ENCODE data around the gene NHLRC1.

NHLRC1 gene

GRCh38 chr6:18155150-18155863 lies 32.8 kb upstream of the NHLRC1 start, which contains the start of gene KDM1B:
Gene KDM1B (plus strand): TSS chr6:18155422. CDS start chr6:18159896, 4,474 bp downstream.
- H3K9me2 ChIP-seq (ENCODE audit: low read depth, low read length) = no peaks in the 10 kb centered on the region
- TF ChIP-seq CTCF (IDR thresholded peaks at IDR 0.05; ENCODE audit: low read length) (no peak), EZH2 (IDR thresholded peaks at IDR 0.05; ENCODE audit: borderline replicate concordance, low read length) (no peak)
- peaks cover 25% of the 10 kb centered on the region for H3K4me1 ChIP-seq (ENCODE audit: insufficient read depth, low read length, severe bottlenecking)
- peak within 1 kb of the TSS; percentile 94 for H3K9ac ChIP-seq (ENCODE audit: low read length)
- no peaks in the 10 kb centered on the region for H3K9me3 ChIP-seq (ENCODE audit: low read length)
- peaks cover 11% of the 10 kb centered on the region for H3K36me3 ChIP-seq (ENCODE audit: insufficient read depth, low read length)
- H4K20me1 ChIP-seq (ENCODE audit: insufficient read depth, low read length) = no peaks in the 10 kb centered on the region
- no peaks in the 10 kb centered on the region for H3F3A ChIP-seq (ENCODE audit: insufficient read depth, low read length)
- H3K27ac ChIP-seq (ENCODE audit: low read depth, low read length, poor library complexity, severe bottlenecking) = peak within 1 kb of the TSS; percentile 58
- H2AFZ ChIP-seq (ENCODE audit: low read length) = no peak within 1 kb of the TSS
- H3K4me3 ChIP-seq (ENCODE audit: low read depth, low read length, poor library complexity, severe bottlenecking) = peak within 1 kb of the TSS; percentile 92
- H3K27me3 ChIP-seq (ENCODE audit: insufficient read depth, low read length) = no peaks in the 10 kb centered on the region
- peak within 1 kb of the TSS; percentile 82 for H3K4me2 ChIP-seq (ENCODE audit: low read length)
- H3K79me2 ChIP-seq (ENCODE audit: insufficient read depth, low read length) = no peaks in the 10 kb centered on the region

- TF ChIP-seq EZH2 (IDR thresholded peaks at IDR 0.05; ENCODE audit: borderline replicate concordance, low read length) = no peak
- TF ChIP-seq CTCF (IDR thresholded peaks at IDR 0.05; ENCODE audit: low read length) = no peak
- H3K9ac ChIP-seq (ENCODE audit: low read length) = peak within 1 kb of the TSS; percentile 94
These were observed 32.2 kb upstream of the NHLRC1 start, which contains the start of gene TPMT for GRCh38 chr6:18154507-18155149. Gene TPMT (minus strand): TSS chr6:18155077. CDS start chr6:18149127, 5,950 bp downstream.

GRCh38 chr6:18153311-18153703 lies 30.8 kb upstream of the NHLRC1 start:
- Histone ChIP-seq H3K9ac (ENCODE audit: low read length) (peak overlapping the region; percentile 74; the same call in 1 of the 2 replicates), H4K20me1 (ENCODE audit: insufficient read depth, low read length) (no peaks in the 10 kb centered on the region), H3K79me2 (ENCODE audit: insufficient read depth, low read length) (no peaks in the 10 kb centered on the region), H2AFZ (ENCODE audit: low read length) (no peak overlapping the region), H3K9me3 (ENCODE audit: low read length) (no peaks in the 10 kb centered on the region), H3F3A (ENCODE audit: insufficient read depth, low read length) (no peaks in the 10 kb centered on the region), H3K4me3 (ENCODE audit: low read depth, low read length, poor library complexity, severe bottlenecking) (peak overlapping the region; percentile 81), H3K4me1 (ENCODE audit: insufficient read depth, low read length, severe bottlenecking) (peaks cover 25% of the 10 kb centered on the region), H3K36me3 (ENCODE audit: insufficient read depth, low read length) (peaks cover 8% of the 10 kb centered on the region; the same call in 1 of the 2 replicates), H3K9me2 (ENCODE audit: low read depth, low read length) (no peaks in the 10 kb centered on the region), H3K4me2 (ENCODE audit: low read length) (peak overlapping the region; percentile 64), H3K27ac (ENCODE audit: low read depth, low read length, poor library complexity, severe bottlenecking) (peak overlapping the region; percentile 34), H3K27me3 (ENCODE audit: insufficient read depth, low read length) (no peaks in the 10 kb centered on the region)
- TF ChIP-seq EZH2 (IDR thresholded peaks at IDR 0.05; ENCODE audit: borderline replicate concordance, low read length) = no peak
- TF ChIP-seq CTCF (IDR thresholded peaks at IDR 0.05; ENCODE audit: low read length) = no peak

More at GRCh38 chr6:18154507-18155149, 32.2 kb upstream of the NHLRC1 start, which contains the start of gene TPMT:
- H3K79me2 ChIP-seq (ENCODE audit: insufficient read depth, low read length) = no peaks in the 10 kb centered on the region
- H3F3A ChIP-seq (ENCODE audit: insufficient read depth, low read length) = no peaks in the 10 kb centered on the region
- H3K27ac ChIP-seq (ENCODE audit: low read depth, low read length, poor library complexity, severe bottlenecking) = peak within 1 kb of the TSS; percentile 58
- no peaks in the 10 kb centered on the region for H3K9me2 ChIP-seq (ENCODE audit: low read depth, low read length)
- H3K9me3 ChIP-seq (ENCODE audit: low read length) = no peaks in the 10 kb centered on the region
- peak within 1 kb of the TSS; percentile 82 for H3K4me2 ChIP-seq (ENCODE audit: low read length)
- H4K20me1 ChIP-seq (ENCODE audit: insufficient read depth, low read length) = no peaks in the 10 kb centered on the region
- H3K27me3 ChIP-seq (ENCODE audit: insufficient read depth, low read length) = no peaks in the 10 kb centered on the region
- no peak within 1 kb of the TSS for H2AFZ ChIP-seq (ENCODE audit: low read length)
- peaks cover 25% of the 10 kb centered on the region for H3K4me1 ChIP-seq (ENCODE audit: insufficient read depth, low read length, severe bottlenecking)
- peaks cover 11% of the 10 kb centered on the region for H3K36me3 ChIP-seq (ENCODE audit: insufficient read depth, low read length)
- H3K4me3 ChIP-seq (ENCODE audit: low read depth, low read length, poor library complexity, severe bottlenecking) = peak within 1 kb of the TSS; percentile 92

Measured in OCI-LY1 (cell line).